ENCODE results near the gene CACNG1.

CACNG1 gene, protein sequence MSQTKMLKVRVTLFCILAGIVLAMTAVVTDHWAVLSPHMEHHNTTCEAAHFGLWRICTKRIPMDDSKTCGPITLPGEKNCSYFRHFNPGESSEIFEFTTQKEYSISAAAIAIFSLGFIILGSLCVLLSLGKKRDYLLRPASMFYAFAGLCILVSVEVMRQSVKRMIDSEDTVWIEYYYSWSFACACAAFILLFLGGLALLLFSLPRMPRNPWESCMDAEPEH

DNA sequence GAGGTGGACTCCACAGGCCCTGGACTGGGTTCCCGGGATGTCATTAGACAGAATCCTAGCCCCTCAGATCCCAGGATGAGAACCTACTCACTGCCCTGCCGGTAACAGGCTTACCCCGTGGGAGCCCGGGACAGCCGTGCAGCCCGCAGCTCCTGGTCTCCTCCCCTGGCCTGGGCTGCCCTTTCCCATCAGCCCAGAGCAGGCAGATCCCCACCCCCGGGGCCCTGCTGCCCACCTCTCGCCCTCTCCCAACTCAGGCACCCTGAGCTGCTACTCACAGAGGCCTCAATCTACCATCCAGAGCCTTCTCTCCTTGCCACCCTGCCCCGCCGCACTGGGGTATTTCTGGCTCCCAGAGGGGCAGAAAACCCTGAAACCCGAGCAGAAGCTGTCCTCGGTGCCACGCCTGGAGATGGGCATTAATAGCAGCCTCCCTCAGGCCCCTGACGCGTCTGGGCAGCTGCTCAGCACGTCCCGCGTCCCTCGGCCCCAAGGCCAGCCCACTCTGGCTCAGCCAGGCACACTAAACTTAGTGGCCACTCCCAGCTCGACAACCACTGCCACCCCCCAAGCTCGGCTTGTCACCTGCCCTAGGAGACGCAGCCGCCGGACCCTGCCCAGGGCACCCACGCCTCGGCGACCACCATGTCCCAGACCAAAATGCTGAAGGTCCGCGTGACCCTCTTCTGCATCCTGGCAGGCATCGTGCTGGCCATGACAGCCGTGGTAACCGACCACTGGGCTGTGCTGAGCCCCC lies at the start of gene CACNG1:
Gene CACNG1, plus strand, starts transcription at position 539 of the 757 bp plus-strand sequence. Its CDS starts 107 bp downstream, at position 646.
- TF ChIP-seq, protein P1, sequence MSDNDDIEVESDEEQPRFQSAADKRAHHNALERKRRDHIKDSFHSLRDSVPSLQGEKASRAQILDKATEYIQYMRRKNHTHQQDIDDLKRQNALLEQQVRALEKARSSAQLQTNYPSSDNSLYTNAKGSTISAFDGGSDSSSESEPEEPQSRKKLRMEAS (IDR thresholded peaks at IDR 0.05): no peak
- TF ChIP-seq TEAD4 (IDR thresholded peaks at IDR 0.05): no peak
- TF ChIP-seq EP300 (IDR thresholded peaks at IDR 0.05; ENCODE audit: borderline replicate concordance): no peak
- no peak for TF ChIP-seq CREB1 (IDR thresholded peaks at IDR 0.05; ENCODE audit: low read depth)
- TF ChIP-seq TAF1 (IDR thresholded peaks at IDR 0.05; ENCODE audit: low read depth): no peak
- TF ChIP-seq ZBTB7A (IDR thresholded peaks at IDR 0.05; ENCODE audit: low read depth): no peak
- no peak for TF ChIP-seq RAD21 (IDR thresholded peaks at IDR 0.05; ENCODE audit: low read depth)
- TF ChIP-seq EGR1 (IDR thresholded peaks at IDR 0.05): no peak
- no peak for TF ChIP-seq YY1 (IDR thresholded peaks at IDR 0.05; ENCODE audit: low read depth)
- TF ChIP-seq, protein P2, sequence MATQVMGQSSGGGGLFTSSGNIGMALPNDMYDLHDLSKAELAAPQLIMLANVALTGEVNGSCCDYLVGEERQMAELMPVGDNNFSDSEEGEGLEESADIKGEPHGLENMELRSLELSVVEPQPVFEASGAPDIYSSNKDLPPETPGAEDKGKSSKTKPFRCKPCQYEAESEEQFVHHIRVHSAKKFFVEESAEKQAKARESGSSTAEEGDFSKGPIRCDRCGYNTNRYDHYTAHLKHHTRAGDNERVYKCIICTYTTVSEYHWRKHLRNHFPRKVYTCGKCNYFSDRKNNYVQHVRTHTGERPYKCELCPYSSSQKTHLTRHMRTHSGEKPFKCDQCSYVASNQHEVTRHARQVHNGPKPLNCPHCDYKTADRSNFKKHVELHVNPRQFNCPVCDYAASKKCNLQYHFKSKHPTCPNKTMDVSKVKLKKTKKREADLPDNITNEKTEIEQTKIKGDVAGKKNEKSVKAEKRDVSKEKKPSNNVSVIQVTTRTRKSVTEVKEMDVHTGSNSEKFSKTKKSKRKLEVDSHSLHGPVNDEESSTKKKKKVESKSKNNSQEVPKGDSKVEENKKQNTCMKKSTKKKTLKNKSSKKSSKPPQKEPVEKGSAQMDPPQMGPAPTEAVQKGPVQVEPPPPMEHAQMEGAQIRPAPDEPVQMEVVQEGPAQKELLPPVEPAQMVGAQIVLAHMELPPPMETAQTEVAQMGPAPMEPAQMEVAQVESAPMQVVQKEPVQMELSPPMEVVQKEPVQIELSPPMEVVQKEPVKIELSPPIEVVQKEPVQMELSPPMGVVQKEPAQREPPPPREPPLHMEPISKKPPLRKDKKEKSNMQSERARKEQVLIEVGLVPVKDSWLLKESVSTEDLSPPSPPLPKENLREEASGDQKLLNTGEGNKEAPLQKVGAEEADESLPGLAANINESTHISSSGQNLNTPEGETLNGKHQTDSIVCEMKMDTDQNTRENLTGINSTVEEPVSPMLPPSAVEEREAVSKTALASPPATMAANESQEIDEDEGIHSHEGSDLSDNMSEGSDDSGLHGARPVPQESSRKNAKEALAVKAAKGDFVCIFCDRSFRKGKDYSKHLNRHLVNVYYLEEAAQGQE (IDR thresholded peaks at IDR 0.05; ENCODE audit: low read depth): no peak
- TF ChIP-seq, protein P3, sequence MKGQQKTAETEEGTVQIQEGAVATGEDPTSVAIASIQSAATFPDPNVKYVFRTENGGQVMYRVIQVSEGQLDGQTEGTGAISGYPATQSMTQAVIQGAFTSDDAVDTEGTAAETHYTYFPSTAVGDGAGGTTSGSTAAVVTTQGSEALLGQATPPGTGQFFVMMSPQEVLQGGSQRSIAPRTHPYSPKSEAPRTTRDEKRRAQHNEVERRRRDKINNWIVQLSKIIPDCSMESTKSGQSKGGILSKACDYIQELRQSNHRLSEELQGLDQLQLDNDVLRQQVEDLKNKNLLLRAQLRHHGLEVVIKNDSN (IDR thresholded peaks at IDR 0.05): no peak
- TF ChIP-seq NFIC (IDR thresholded peaks at IDR 0.05): no peak
- TF ChIP-seq FOXM1 (IDR thresholded peaks at IDR 0.05; ENCODE audit: borderline replicate concordance, low read depth): no peak
- TF ChIP-seq TCF12 (IDR thresholded peaks at IDR 0.05; ENCODE audit: low read depth): no peak
- TF ChIP-seq CEBPB (IDR thresholded peaks at IDR 0.05): no peak

DNA sequence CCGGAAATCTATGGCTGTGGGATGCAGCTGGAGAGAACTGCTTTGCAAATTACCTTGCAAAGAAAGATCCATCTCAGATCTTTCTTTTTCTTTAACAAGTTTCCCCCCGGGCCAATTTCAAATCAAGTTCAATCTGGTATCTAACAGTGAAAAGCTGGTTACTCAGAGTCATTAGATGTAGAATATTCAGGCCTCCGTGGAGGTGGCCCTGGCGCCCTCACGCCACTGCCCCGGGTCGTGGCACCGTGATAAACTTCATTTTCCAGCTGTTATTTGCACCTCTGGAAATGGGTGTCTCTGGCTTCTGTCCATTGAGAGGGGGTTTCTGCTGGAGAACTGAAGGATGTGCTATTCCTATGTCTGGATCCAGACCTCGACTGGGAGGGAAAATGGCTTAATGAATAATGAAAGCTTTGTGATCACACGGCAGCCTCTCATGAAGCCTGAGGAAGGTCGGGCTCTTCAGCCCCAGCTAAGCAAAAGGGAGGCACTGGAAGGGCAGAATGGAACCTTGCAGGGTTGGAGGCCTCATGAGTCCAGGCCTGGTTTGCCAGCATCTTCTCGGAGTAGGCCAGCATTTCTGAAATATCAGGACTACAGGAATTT lies 49.3 kb upstream of the CACNG1 start:
- TF ChIP-seq TEAD4 (IDR thresholded peaks at IDR 0.05): no peak

DNA sequence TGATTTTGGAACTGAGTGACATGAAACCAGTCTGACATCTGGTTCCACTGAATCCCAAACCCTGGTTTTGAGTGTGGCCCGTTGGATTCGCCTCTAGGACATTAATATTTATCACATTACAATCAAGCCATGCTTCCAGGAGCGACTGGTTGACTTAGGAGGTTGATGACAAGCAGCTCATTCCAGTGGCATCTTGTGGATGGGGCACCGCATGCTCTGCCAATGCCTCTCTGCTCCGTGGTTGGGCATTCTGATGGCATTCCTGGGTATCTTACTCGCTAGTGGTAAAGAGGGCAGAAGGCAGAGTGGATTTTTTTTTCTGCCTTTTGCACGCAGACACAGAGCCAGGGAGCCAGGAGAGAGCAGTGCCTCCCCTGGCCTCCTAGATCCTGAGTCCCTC lies 48.4 kb upstream of the CACNG1 start:
- TF ChIP-seq, protein P2 (IDR thresholded peaks at IDR 0.05; ENCODE audit: low read depth): no peak
- no peak for TF ChIP-seq CREB1 (IDR thresholded peaks at IDR 0.05; ENCODE audit: low read depth)
- TF ChIP-seq ZBTB7A (IDR thresholded peaks at IDR 0.05; ENCODE audit: low read depth): no peak
- TF ChIP-seq RAD21 (IDR thresholded peaks at IDR 0.05; ENCODE audit: low read depth): no peak
- TF ChIP-seq, protein P1 (IDR thresholded peaks at IDR 0.05): no peak
- TF ChIP-seq TEAD4 (IDR thresholded peaks at IDR 0.05): no peak
- no peak for TF ChIP-seq CEBPB (IDR thresholded peaks at IDR 0.05)
- TF ChIP-seq EP300 (IDR thresholded peaks at IDR 0.05; ENCODE audit: borderline replicate concordance): no peak
- no peak for TF ChIP-seq YY1 (IDR thresholded peaks at IDR 0.05; ENCODE audit: low read depth)
- TF ChIP-seq, protein P3 (IDR thresholded peaks at IDR 0.05): no peak
- no peak for TF ChIP-seq FOXM1 (IDR thresholded peaks at IDR 0.05; ENCODE audit: borderline replicate concordance, low read depth)
- no peak for TF ChIP-seq TCF12 (IDR thresholded peaks at IDR 0.05; ENCODE audit: low read depth)
- no peak for TF ChIP-seq NFIC (IDR thresholded peaks at IDR 0.05)
- no peak for TF ChIP-seq TAF1 (IDR thresholded peaks at IDR 0.05; ENCODE audit: low read depth)

DNA sequence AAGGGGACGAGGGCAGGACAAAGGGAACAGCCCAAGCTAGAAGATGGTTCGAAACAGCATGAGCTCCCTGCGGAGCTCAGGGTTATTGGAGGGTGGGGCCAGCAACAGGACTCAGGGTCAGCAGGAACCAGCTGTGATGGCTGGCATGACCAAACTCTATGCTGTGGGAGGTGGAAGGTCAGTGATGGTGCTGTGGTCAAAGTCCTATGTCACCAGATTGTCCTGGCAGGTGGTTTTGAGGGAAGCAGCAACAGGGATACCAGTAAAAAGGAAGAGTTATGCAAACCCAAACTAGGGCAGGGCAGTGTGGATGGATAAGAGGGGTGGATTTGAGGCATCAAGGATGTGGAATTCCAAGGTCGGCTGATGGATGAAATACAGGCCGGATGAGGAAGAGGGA lies 47.4 kb upstream of the CACNG1 start:
- no peak for TF ChIP-seq YY1 (IDR thresholded peaks at IDR 0.05; ENCODE audit: low read depth)
- TF ChIP-seq EP300 (IDR thresholded peaks at IDR 0.05; ENCODE audit: borderline replicate concordance): no peak
- no peak for TF ChIP-seq RAD21 (IDR thresholded peaks at IDR 0.05; ENCODE audit: low read depth)
- no peak for TF ChIP-seq TAF1 (IDR thresholded peaks at IDR 0.05; ENCODE audit: low read depth)
- TF ChIP-seq NFIC (IDR thresholded peaks at IDR 0.05): no peak
- no peak for TF ChIP-seq FOXM1 (IDR thresholded peaks at IDR 0.05; ENCODE audit: borderline replicate concordance, low read depth)
- TF ChIP-seq TCF12 (IDR thresholded peaks at IDR 0.05; ENCODE audit: low read depth): no peak
- TF ChIP-seq, protein P1 (IDR thresholded peaks at IDR 0.05): no peak
- TF ChIP-seq CREB1 (IDR thresholded peaks at IDR 0.05; ENCODE audit: low read depth): no peak
- TF ChIP-seq, protein P2 (IDR thresholded peaks at IDR 0.05; ENCODE audit: low read depth): no peak
- TF ChIP-seq ZBTB7A (IDR thresholded peaks at IDR 0.05; ENCODE audit: low read depth): no peak
- TF ChIP-seq, protein P3 (IDR thresholded peaks at IDR 0.05): no peak
- TF ChIP-seq TEAD4 (IDR thresholded peaks at IDR 0.05): no peak
- no peak for TF ChIP-seq CEBPB (IDR thresholded peaks at IDR 0.05)
